GM19463 (cell line): Measurements from ENCODE around the gene MED13L.

ENCODE experiments used
- ATAC-seq: cut with Tn5 transposase; IDR thresholded peaks from one replicate; pipeline ENCODE4 v1.9.1; 2021; ENCODE audit warnings: mild to moderate bottlenecking, moderate library complexity; ENCODE audit not compliant: unreplicated experiment

The MED13L gene

GRCh38 chr12:115956236-115956635 is 321.3 kb downstream of the MED13L start:
- ATAC-seq = no peak

GRCh38 chr12:115953450-115953849 is 324.0 kb downstream of the MED13L start:
- no peak for ATAC-seq

- ATAC-seq = no peak
These were observed 324.5 kb downstream of the MED13L start for GRCh38 chr12:115953031-115953430.

- ATAC-seq = no peak
These were observed 326.5 kb downstream of the MED13L start for GRCh38 chr12:115950959-115951358.

- no peak for ATAC-seq
These were observed 327.8 kb downstream of the MED13L start for GRCh38 chr12:115949675-115950074.

GRCh38 chr12:115947696-115948062 is 329.8 kb downstream of the MED13L start:
- no peak for ATAC-seq

GRCh38 chr12:115946867-115947695 is 330.4 kb downstream of the MED13L start:
- no peak for ATAC-seq

GRCh38 chr12:115946092-115946491 is 331.4 kb downstream of the MED13L start:
- ATAC-seq = no peak

- ATAC-seq = no peak
These were observed 332.0 kb downstream of the MED13L start for GRCh38 chr12:115945491-115945885.

GRCh38 chr12:115944837-115945490 is 332.5 kb downstream of the MED13L start:
- ATAC-seq = no peak

GRCh38 chr12:115944392-115944742 is 333.1 kb downstream of the MED13L start:
- ATAC-seq = no peak

GRCh38 chr12:115943630-115944391 is 333.7 kb downstream of the MED13L start:
- no peak for ATAC-seq

GRCh38 chr12:115943310-115943629 is 334.2 kb downstream of the MED13L start:
- ATAC-seq = no peak

- ATAC-seq = no peak
These were observed 335.1 kb downstream of the MED13L start for GRCh38 chr12:115942346-115942745.

- no peak for ATAC-seq
These were observed 336.1 kb downstream of the MED13L start for GRCh38 chr12:115941362-115941761.

- no peak for ATAC-seq
These were observed 338.6 kb downstream of the MED13L start for GRCh38 chr12:115938794-115939377.

- ATAC-seq = no peak
These were observed 340.2 kb downstream of the MED13L start for GRCh38 chr12:115936997-115937916.

GRCh38 chr12:115934877-115935276 is 342.6 kb downstream of the MED13L start:
- ATAC-seq = no peak

GRCh38 chr12:115934046-115934445 is 343.4 kb downstream of the MED13L start:
- ATAC-seq = no peak

GRCh38 chr12:115932066-115932465 is 345.4 kb downstream of the MED13L start:
- ATAC-seq = no peak
